Mesenchymal stem cell (in vitro differentiated cells and primary cell): ENCODE results near the gene ERMAP.
A peak's percentile ranks its signal among the peaks of the same experiment; 100 is the strongest.
"Not testable (repeated sequence)": the region's sequence is repeated elsewhere in the genome, so short reads cannot be mapped to it uniquely, and the experiment has no call there.

Source experiments
- DNase-seq: peaks from one replicate; pipeline ENCODE4 v3.0.0-alpha.2; 2013
- H2AFZ ChIP-seq: one replicate; pipeline ENCODE4 v1.6.1; 2013; ENCODE audit warnings: low read depth, mild to moderate bottlenecking, control low read depth, inconsistent platforms, low read length, moderate library complexity
- H2AK5ac ChIP-seq: 2 replicates; pipeline ENCODE4 v1.6.1; 2013; ENCODE audit warnings: low read length, moderate library complexity, mild to moderate bottlenecking, inconsistent platforms; ENCODE audit not compliant: severe bottlenecking
- H2BK120ac ChIP-seq: one replicate; pipeline ENCODE4 v1.6.1; 2013; ENCODE audit warnings: low read depth, mild to moderate bottlenecking, inconsistent platforms, low read length, moderate library complexity
- H2BK12ac ChIP-seq, 2 experiments: one replicate each; pipeline ENCODE4 v1.6.1; 2013; ENCODE audit warnings: inconsistent platforms in 2 of 2, low read length in 2 of 2, mild to moderate bottlenecking in 2 of 2, moderate library complexity in 2 of 2, control low read depth in 1 of 2
- H2BK15ac ChIP-seq: one replicate; pipeline ENCODE4 v1.6.1; 2013; ENCODE audit warnings: mild to moderate bottlenecking, low read depth, inconsistent platforms; ENCODE audit not compliant: poor library complexity, severe bottlenecking
- H2BK5ac ChIP-seq: 2 replicates; pipeline ENCODE4 v1.6.1; 2013; ENCODE audit warnings: low read depth, mild to moderate bottlenecking, low read length, control low read depth, inconsistent platforms; ENCODE audit not compliant: poor library complexity, severe bottlenecking
- H3K14ac ChIP-seq, 2 experiments: one replicate each; pipeline ENCODE4 v1.6.1; 2013; ENCODE audit warnings: inconsistent platforms in 2 of 2, low read length in 2 of 2, control low read depth in 1 of 2, mild to moderate bottlenecking in 1 of 2, moderate library complexity in 1 of 2
- H3K18ac ChIP-seq, 2 experiments: one replicate each; pipeline ENCODE4 v1.6.1; 2013; ENCODE audit warnings: inconsistent platforms in 2 of 2, low read length in 2 of 2, control low read depth in 1 of 2, low read depth in 1 of 2, mild to moderate bottlenecking in 1 of 2
- H3K23ac ChIP-seq, 2 experiments: one replicate each; pipeline ENCODE4 v1.6.1; 2013; ENCODE audit warnings: inconsistent platforms in 2 of 2, low read length in 2 of 2, mild to moderate bottlenecking in 2 of 2, moderate library complexity in 2 of 2, control low read depth in 1 of 2
- H3K27ac ChIP-seq: 2 replicates; pipeline ENCODE4 v1.5.1; 2013; ENCODE audit warnings: mild to moderate bottlenecking, moderate library complexity, low read length, control low read depth, inconsistent platforms; ENCODE audit not compliant: poor library complexity, severe bottlenecking
- H3K27me3 ChIP-seq, 2 experiments: 2 replicates each; pipeline versions ENCODE4 v1.6.1 to v1.7.0; 2013; ENCODE audit warnings: low read length in 2 of 2, mild to moderate bottlenecking in 2 of 2, moderate library complexity in 2 of 2, control low read depth in 1 of 2, inconsistent platforms in 1 of 2; ENCODE audit not compliant: control insufficient read depth in 1 of 2, insufficient read depth in 1 of 2
- H3K36me3 ChIP-seq, 2 experiments: 2 replicates each; pipeline versions ENCODE4 v1.6.1 to v1.7.0; 2013; ENCODE audit warnings: low read length in 2 of 2, control low read depth in 1 of 2, inconsistent platforms in 1 of 2, low read depth in 1 of 2, mild to moderate bottlenecking in 1 of 2; ENCODE audit not compliant: insufficient read depth in 2 of 2, control insufficient read depth in 1 of 2
- H3K4ac ChIP-seq, 2 experiments: one replicate each; pipeline ENCODE4 v1.6.1; 2013; ENCODE audit warnings: inconsistent platforms in 2 of 2, low read length in 2 of 2, mild to moderate bottlenecking in 2 of 2, moderate library complexity in 2 of 2, control low read depth in 1 of 2, low read depth in 1 of 2
- H3K4me1 ChIP-seq: 2 replicates; pipeline ENCODE4 v1.6.1; 2013; ENCODE audit warnings: low read depth, low read length, control low read depth; ENCODE audit not compliant: control insufficient read depth, insufficient read depth
- H3K4me2 ChIP-seq: 2 replicates; pipeline ENCODE4 v1.6.1; 2013; ENCODE audit warnings: low read length, mild to moderate bottlenecking, inconsistent platforms; ENCODE audit not compliant: poor library complexity, severe bottlenecking
- H3K4me3 ChIP-seq, 2 experiments: 2 replicates each; pipeline versions ENCODE4 v1.5.1 to v1.7.0; 2013; ENCODE audit warnings: low read length in 2 of 2, mild to moderate bottlenecking in 2 of 2, control low read depth in 1 of 2, low read depth in 1 of 2; ENCODE audit not compliant: insufficient read depth in 1 of 2
- H3K79me1 ChIP-seq: replicated peaks from 2 replicates; pipeline ENCODE4 v1.6.1; 2013; ENCODE audit warnings: mild to moderate bottlenecking, control low read depth, low read length, inconsistent platforms; ENCODE audit not compliant: poor library complexity, severe bottlenecking
- H3K9ac ChIP-seq: 2 replicates; pipeline ENCODE4 v1.7.0; 2013; ENCODE audit warnings: mild to moderate bottlenecking, low read length, moderate library complexity
- H3K9me3 ChIP-seq: 2 replicates; pipeline ENCODE4 v1.7.0; 2013; ENCODE audit warnings: mild to moderate bottlenecking, low read length; ENCODE audit not compliant: control insufficient read depth
- H4K8ac ChIP-seq: one replicate; pipeline ENCODE4 v1.6.1; 2013; ENCODE audit warnings: inconsistent platforms, mild to moderate bottlenecking, low read length, moderate library complexity
- H4K91ac ChIP-seq: one replicate; pipeline ENCODE4 v1.6.1; 2013; ENCODE audit warnings: mild to moderate bottlenecking, low read length, inconsistent platforms
- WGBS: methylation state at CpG from one replicate; pipeline ENCODE4 v1.1.7; 2013; ENCODE audit warnings: mixed read lengths; 5-methylcytosine and 5-hydroxymethylcytosine counted together

ERMAP gene

GRCh38 chr1:42806593-42806992 lies 10.3 kb upstream of the ERMAP start:
- 91% methylated on average over 5 of the region's 5 CpGs for WGBS
- no peak overlapping the region for H4K8ac ChIP-seq
- no peak overlapping the region for H3K4ac ChIP-seq
- H3K23ac ChIP-seq = no peak overlapping the region
- no peak overlapping the region for H4K91ac ChIP-seq
- peaks cover 7 to 36% of the 10 kb centered on the region in 2 experiments for H3K36me3 ChIP-seq
- H3K18ac ChIP-seq = no peak overlapping the region
- DNase-seq = no peak
- no peaks in the 10 kb centered on the region for H3K4me1 ChIP-seq
- peaks cover 2% of the 10 kb centered on the region for H3K79me1 ChIP-seq
- no peak overlapping the region for H3K14ac ChIP-seq
- H2BK5ac ChIP-seq = no peak overlapping the region
- H2BK12ac ChIP-seq = no peak overlapping the region
- H3K27me3 ChIP-seq = no peaks in the 10 kb centered on the region
- H2BK120ac ChIP-seq = no peak overlapping the region
- H3K27ac ChIP-seq = no peak overlapping the region
- H2AK5ac ChIP-seq = no peak overlapping the region
- no peak overlapping the region for H2BK15ac ChIP-seq
- no peak overlapping the region for H2AFZ ChIP-seq
- H3K9me3 ChIP-seq = no peaks in the 10 kb centered on the region
- H3K9ac ChIP-seq = no peak overlapping the region
- no peak overlapping the region for H3K4me3 ChIP-seq
- H3K4me2 ChIP-seq = no peak overlapping the region

DNA sequence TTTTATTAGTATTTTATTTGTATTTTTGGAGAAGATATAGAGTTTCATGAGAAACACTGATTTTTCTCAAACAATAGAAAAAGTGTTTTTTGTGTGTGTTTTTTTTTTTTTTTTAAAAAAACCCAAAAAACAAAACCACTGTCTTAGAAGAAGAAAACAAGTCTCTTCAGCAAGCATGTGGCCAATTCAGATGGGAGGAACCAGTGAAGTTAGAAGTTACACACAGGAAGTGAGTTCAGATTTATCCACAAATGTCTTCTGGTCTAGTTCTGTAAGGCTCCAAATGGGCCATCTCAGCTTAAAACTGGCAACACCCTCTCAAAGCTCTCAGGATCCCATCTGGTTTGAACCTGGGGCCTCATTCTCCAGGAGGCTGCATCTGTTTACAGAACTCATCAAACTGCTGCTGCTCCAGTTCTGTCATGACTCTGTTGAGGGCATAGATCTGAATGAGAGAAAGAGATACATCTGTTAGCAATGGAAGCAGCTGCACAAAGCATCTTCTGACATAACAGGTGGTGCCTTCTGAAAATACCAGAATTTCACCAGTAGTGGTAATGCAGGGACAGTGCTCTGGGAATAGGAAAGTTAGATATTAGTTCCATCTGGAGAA lies 9.8 kb upstream of the ERMAP start:
- Histone ChIP-seq H3K79me1 (peaks cover 2% of the 10 kb centered on the region), H2AK5ac (no peak overlapping the region), H3K4me1 (no peaks in the 10 kb centered on the region), H3K4me2 (no peak overlapping the region), H3K36me3 (peaks cover 7 to 36% of the 10 kb centered on the region in 2 experiments), H3K23ac (no peak overlapping the region), H3K9me3 (no peaks in the 10 kb centered on the region), H2AFZ (no peak overlapping the region), H2BK5ac (peak overlapping the region; percentile 62), H3K4ac (no peak overlapping the region), H3K4me3 (no peak overlapping the region), H3K14ac (no peak overlapping the region), H2BK120ac (no peak overlapping the region), H2BK12ac (no peak overlapping the region), H4K8ac (no peak overlapping the region), H2BK15ac (no peak overlapping the region), H3K27me3 (no peaks in the 10 kb centered on the region), H3K18ac (no peak overlapping the region), H3K9ac (no peak overlapping the region), H4K91ac (no peak overlapping the region), H3K27ac (no peak overlapping the region)
- no peak for DNase-seq

- H3K18ac ChIP-seq, H3K4me1 ChIP-seq, H3K27me3 ChIP-seq, H2BK120ac ChIP-seq, H3K9me3 ChIP-seq, H3K27ac ChIP-seq, DNase-seq, H2BK5ac ChIP-seq, H4K91ac ChIP-seq, H3K9ac ChIP-seq, H2AK5ac ChIP-seq, H3K4me2 ChIP-seq, H3K14ac ChIP-seq, H2AFZ ChIP-seq, H3K4ac ChIP-seq, H3K23ac ChIP-seq, H3K4me3 ChIP-seq, H2BK15ac ChIP-seq, H2BK12ac ChIP-seq, H4K8ac ChIP-seq: not testable (repeated sequence)
- WGBS = no CpG with 5 or more reads among the region's 3 CpGs
- H3K79me1 ChIP-seq = peaks cover 16% of the 10 kb centered on the region
- peaks cover 6 to 21% of the 10 kb centered on the region in 2 experiments for H3K36me3 ChIP-seq
These were observed 2.1 kb upstream of the ERMAP start for GRCh38 chr1:42814815-42815214.

DNA sequence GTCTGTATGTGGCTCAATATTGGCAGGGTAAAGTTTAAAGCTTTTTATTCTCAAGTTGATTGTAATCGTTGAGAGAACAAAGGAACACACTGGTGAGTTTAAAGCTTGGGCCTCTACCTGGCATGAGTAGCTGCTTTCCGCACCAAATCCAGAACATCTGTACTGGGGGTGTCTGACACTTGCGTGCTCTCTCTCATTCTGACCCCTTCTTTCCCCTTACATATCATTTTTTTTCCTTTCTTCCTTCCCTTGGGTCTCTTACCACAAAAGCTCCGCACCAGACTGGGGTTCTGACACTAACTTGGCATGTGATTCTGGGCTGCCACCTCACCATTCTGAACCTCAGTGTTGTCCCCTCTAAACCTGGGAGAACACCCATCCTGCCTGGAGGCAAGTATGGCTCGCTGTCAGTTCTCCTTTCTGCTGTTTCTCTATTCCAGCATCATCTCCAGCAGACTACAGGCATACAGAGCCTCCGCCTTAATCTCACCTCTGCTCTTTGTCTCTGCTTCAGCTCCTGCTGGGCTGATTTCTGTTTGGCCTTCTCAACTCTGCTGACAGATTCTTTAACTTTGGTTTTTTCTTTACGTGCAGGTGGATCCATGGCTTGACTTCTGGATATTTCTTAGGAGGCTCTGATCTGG lies 859 bp upstream of the ERMAP start:
- peak; percentile 38 for DNase-seq
- 63% methylated on average over 6 of the region's 7 CpGs for WGBS
- Histone ChIP-seq H3K18ac (peak overlapping the region in 1 of 2 experiments; percentile 49), H2AFZ (no peak overlapping the region), H2AK5ac (no peak overlapping the region), H3K9me3 (no peaks in the 10 kb centered on the region), H2BK15ac (no peak overlapping the region), H3K4me3 (peak overlapping the region; percentile 86 to 98), H3K14ac (peak overlapping the region in 1 of 2 experiments; percentile 30), H4K8ac (peak overlapping the region; percentile 53), H3K4ac (peak overlapping the region; percentile 46 to 99), H2BK120ac (no peak overlapping the region), H2BK5ac (no peak overlapping the region), H3K4me1 (peaks cover 6% of the 10 kb centered on the region), H3K23ac (no peak overlapping the region), H4K91ac (peak overlapping the region; percentile 37), H2BK12ac (peak overlapping the region in 1 of 2 experiments; percentile 0), H3K79me1 (peaks cover 17% of the 10 kb centered on the region), H3K36me3 (peaks cover 6 to 15% of the 10 kb centered on the region in 2 experiments), H3K27me3 (no peaks in the 10 kb centered on the region), H3K9ac (peak overlapping the region; percentile 93), H3K27ac (peak overlapping the region; percentile 94), H3K4me2 (peak overlapping the region; percentile 80)
